ENCODE results near the gene ARNT2.

Gene ARNT2

GRCh38 chr15:80604583-80605575 lies 200.7 kb downstream of the ARNT2 start:
- no peak for DNase-seq

GRCh38 chr15:80605591-80606150 lies 201.5 kb downstream of the ARNT2 start:
- DNase-seq, result no peak

DNA sequence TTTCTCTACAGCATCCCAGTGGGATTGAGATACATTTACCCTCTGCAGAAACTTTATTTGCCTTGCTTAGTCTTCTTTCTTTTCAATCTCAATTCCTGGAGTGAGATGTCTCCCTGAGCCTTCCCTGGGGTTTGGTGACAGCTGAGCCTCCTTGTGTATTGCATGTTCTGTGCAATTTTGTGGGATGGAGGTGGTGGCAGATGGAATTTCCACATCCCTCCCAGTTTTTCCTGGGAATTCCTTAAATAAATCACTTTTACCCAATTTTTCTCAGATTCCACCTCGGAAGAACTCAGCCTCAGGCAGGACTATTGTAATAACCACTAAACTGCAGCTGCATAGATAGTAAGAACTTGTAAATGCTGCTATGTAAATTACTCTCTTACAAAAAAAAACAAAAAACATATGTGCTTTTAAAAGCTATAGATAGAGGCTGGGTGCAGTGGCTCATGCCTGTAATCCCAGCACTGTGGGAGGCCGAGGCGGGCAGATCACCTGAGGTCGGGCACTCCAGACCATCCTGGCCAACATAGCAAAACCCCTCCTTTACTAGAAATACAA lies 202.4 kb downstream of the ARNT2 start:
- no peak for DNase-seq

DNA sequence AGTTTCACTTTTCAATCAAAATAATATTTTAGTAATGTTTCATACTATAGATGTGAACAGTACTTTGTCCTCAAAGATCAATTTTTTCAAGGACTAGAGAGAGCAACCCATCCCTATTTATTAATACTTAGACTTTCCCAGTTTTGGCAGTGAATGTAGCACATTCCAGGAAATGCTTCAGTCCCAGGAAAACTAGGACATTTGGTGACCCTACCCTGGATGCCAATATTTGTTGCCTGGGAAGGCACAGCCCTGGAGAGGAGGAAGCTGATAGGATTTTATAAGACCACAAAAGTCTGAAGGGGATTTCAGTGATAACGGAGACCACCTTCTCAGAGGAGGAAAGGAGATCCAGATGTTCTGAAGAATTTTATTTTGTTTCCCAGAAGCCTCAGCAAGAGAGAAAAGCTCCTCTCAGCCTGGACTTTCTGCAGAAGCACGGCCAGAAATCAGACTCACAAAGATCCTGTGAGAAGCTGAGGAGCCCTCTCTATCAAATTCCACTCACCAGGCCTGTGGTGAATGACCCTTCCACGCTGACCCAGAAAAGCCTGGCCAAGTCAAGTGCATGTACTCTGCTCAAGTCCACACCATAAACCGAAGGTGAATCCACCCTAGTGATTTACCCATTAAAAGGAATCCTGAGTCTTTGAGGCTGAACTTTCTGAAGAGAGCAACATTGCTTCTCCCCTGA lies 203.3 kb downstream of the ARNT2 start:
- DNase-seq, result no peak

DNA sequence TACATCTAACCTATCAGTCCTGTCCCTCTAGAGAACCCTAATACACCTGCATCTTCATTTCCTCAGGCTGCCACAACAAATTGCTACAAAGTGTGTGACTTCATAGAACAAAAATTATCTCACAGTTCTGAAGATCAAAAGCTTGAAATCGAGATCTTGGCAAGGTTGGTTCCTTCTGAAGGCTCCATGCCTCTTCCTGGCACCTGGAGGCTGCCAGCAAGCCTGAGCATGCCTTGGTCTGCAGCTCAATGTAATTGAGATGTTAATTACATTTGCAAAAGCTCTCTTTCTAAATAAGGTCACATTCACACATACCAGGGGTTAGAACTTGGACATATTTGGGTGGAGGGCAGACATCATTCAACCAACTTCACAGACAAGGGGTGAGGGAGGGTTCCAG lies 204.5 kb downstream of the ARNT2 start:
- DNase-seq, result no peak

DNA sequence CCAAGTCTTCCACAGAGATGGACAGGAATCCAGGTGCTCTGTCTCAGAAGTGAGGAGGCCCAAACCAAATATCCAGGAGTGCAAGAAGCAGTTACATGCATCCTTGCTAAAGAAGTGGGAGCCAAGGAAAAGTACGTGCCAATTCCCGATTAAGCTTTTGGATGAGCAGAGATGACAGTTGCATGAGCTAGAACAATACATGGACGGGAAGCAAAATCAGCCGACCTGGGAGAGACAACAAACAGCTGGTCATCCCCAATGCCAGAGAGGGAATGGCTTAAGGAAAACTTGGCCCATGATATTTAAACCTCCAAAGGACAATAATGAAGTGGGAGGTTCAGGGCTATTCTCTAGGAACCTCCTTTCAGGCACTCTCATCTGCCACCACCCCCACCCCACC lies 204.9 kb downstream of the ARNT2 start:
- no peak for DNase-seq

DNA sequence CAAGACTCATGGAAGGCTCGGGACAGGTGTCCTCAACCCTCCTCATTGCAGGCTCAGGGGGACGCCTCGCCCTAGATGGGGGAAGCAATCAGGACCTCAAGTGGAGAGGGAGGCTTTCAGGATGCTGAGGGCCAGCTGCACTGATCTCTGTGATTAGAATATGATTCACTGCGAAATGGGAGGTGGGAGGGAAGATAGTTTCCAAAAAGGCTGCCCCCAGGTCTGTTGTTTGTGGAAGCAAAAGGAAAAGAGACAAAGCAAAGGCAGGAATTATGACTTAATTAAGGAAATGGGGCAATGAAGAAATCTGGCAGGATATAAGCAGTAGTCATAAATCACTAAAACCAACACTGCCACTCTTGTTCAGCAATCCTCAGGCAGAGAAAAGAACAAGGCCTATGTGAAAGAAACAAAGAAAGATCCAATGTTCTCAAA lies 205.3 kb downstream of the ARNT2 start:
- no peak for DNase-seq

- no peak for DNase-seq
Observed at GRCh38 chr15:80611543-80612080, 207.4 kb downstream of the ARNT2 start.

GRCh38 chr15:80612118-80612823 lies 208.1 kb downstream of the ARNT2 start:
- no peak for DNase-seq

DNA sequence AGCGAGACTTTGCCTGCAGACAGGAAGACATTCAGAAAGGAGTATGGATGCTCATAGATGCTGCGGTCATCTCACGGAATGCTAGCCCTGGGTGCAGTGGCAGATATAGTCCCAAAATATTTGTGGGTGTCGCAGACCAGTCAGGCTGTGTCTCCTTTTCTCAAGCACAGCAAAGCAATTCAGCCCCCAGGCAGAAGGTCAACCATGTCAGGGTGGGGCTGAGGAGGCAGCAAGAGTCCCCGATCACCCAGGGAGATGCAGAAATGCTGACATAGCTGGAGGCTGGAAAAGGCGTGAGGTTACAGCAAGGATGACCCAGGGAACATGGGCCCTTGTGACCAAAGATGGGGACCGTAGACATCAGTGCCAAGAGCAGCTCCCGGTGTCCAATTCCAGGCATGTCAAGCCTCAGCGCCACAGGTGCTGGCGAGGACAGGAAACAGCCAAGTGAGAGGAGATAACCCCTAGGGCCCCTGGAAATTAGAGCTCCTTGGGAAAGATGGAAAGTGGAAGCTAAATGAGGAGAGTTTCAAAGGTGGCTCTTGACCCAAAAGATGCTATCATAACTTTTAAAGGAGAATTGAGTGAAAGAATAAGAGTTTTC lies 209.7 kb downstream of the ARNT2 start:
- DNase-seq, result no peak

DNA sequence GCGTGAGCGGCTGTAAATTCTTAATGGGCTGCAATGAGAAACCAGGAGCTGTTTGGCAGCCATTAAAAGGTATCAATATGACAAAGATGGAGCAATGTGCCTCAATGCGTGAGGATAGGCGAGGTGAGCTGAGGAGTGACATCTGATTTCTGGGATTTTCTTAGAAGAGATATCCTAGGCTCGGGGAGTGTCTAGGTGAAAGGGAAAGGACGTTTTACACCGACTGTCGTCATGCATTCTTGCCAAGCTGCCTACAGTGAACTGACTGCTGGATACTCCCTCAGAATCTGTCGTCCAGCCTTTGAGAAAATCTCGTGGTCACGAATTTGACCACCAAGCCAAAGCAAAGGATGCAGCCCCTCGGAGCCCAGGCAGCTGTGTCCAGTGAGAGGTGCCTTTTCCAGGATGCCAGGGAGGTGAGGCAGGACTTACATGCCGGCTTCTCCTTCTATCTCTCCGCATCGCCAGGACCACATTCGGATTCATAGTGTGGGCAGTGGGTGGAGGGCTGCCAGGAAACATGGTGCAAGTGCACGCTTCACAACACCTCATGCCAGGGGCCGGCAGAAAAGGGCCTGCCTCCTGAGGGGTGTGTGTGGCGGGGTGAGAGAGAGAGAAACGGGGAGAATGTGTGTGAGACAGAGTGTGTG lies 210.7 kb downstream of the ARNT2 start:
- DNase-seq, result no peak

- no peak for DNase-seq
Observed at GRCh38 chr15:80615361-80615736, 211.2 kb downstream of the ARNT2 start.

DNA sequence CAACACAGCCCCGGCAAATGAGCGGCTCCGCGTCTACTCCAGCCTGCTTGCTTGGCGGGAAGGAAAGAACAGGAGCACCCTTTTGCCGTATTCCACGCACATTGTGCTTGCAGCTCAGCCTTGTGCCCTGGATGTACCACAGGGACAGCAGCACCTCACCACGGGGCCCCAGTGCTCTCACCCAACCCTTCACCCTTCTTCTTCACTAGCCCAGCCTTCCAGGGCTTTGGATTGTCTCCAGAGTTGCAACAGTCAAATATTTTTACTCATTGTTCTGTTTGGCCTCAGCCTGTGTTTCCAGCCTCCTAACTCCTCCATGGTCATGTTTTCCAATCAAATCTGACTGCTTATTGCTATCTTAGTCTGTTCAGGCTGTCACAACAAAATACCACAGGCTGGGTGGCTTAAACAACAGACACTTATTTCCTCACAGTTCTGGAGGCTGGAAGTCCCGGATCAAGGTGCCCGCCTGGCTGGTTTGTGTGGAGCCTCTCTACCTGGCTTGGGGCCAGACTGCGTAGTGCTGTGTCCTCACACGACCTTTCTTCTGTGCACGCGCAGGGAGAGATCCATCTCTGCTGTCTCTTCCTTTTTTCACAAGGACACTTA lies 211.7 kb downstream of the ARNT2 start:
- no peak for DNase-seq

DNA sequence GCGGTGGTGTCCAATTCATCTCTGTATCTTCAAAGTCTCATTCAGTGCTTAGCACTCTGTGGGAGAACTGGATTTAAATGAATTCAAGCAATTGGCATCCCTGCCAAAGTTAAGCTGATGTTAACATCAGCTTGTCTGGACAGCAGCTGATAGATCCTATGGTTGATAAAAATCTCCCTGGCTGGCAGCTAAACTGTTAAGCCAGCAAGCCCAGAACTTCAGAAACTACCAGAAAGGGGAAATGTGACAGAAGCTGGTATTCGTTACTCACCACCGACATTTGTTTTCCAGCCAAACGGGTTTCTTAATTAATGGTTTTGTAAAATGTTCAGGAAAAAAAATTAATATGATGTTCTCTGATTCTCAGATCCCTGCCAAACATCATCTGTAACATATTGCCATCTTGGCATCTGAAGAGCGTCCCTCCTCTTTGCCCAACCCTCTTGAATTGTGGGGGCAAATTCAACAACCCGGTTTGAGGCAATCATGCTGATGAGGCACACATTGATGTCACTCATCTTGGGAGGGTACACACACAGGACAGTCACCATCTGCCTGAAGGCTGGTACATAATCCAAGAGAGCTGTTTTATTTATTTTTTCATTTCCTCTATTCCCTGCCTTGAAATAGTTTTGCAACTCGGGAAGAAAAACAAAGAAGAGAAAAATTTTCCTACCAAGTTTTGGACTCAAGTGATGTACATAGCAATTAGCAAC lies 214.7 kb downstream of the ARNT2 start:
- no peak for DNase-seq

GRCh38 chr15:80619680-80620079 lies 215.5 kb downstream of the ARNT2 start:
- DNase-seq, result no peak

GRCh38 chr15:80620141-80620540 lies 216.0 kb downstream of the ARNT2 start:
- no peak for DNase-seq

DNA sequence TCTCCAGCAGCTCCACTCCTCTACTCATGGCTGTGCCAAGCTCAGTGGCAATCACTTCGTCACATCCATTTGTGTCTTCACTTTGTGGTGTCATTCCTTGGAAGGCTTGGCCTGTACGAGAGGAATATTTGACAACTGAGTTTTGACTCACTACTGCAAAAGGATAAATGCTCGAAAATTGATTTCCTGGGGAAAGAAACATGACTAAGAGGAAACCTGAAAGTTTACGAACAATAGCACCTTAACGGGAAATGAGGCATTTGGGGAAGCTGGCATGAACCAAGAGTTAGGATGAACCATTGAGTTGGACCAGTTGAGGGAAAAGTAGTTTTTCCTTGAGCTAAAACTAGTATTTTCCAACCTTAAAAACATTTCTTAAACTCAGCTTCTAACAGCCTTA lies 216.7 kb downstream of the ARNT2 start:
- no peak for DNase-seq

DNA sequence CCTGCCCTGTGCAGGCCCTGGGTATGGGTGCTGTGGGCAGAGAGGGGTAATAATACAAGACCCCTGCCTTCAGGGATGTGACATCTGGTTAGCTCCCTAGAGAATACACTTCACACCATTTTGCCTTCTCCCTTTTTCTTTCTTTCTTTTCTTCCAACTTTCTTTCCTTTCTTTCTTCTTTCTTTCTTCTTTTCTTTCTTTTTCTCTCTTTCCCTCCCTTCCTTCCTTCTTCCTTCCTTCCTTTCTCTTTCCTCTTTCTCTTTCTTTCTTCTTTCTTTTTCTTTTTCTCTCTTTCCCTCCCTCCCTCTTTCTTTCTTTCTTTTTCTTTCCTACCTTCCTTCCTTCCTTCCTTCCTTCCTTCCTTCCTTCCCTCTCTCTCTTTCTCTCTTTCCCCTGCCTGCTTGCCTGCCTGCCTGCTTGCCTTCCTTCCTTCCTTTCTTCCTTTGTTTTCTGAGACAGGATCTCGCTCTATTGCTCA lies 222.5 kb downstream of the ARNT2 start:
- DNase-seq, result no peak

DNA sequence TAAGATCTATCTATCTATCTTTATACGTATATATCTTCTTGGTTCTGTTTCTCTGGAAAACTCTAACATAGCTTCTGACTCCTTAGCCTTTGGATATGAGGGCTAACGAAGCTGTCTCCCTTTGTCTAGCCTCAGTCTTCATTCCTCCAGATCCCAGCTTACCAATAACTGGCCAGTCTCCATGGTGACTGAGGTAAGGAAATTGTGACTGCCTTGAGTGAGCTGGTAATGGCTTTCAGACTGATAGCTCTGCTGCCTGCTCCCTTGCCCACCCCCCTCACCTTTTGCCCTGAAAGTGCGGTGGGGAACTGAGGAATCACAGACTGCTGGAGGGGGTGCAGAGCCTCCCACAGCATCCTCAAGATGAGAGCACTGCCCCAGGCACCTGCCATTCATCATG lies 225.2 kb downstream of the ARNT2 start:
- DNase-seq, result no peak

- no peak for DNase-seq
Observed at GRCh38 chr15:80630981-80631380, 226.8 kb downstream of the ARNT2 start.
